ENCODE data around the gene POLRMT.
"Not testable (repeated sequence)": the region's sequence is repeated elsewhere in the genome, so short reads cannot be mapped to it uniquely, and the experiment has no call there.

The POLRMT gene

GRCh38 chr19:594265-594870, 39.0 kb downstream of the POLRMT start:
- DNase-seq (ENCODE audit: low read depth in 1 of 2, low spot score in 1 of 2): no peak

- no peak for DNase-seq (ENCODE audit: low read depth in 1 of 2, low spot score in 1 of 2)
These were observed 39.8 kb downstream of the POLRMT start for GRCh38 chr19:593505-593904.

DNA sequence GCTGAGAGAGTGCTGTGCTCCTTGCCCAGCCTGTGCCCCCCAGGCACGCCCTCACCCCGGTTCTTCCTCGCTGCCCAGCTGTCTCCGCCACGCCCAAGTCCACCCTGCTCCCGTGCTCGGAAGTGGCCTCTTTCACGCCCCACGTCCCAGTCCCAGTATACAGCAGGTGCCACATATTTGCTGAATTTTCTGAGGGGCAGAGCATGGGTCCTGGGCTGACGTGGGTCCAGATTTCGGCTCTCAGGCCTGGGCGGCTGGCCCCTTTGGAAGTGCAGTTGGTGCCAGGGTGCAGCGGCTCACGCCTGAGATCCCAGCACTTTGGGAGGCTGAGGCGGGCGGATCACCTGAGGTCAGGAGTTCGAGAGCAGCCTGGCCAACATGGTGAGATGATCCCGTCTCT, 40.3 kb downstream of the POLRMT start:
- DNase-seq (ENCODE audit: low read depth in 1 of 2, low spot score in 1 of 2): no peak

- no peak for DNase-seq (ENCODE audit: low read depth in 1 of 2, low spot score in 1 of 2)
These were observed 41.2 kb downstream of the POLRMT start for GRCh38 chr19:592101-592500.

GRCh38 chr19:591099-591958, 42.0 kb downstream of the POLRMT start:
- DNase-seq (ENCODE audit: low read depth in 1 of 2, low spot score in 1 of 2): no peak

DNA sequence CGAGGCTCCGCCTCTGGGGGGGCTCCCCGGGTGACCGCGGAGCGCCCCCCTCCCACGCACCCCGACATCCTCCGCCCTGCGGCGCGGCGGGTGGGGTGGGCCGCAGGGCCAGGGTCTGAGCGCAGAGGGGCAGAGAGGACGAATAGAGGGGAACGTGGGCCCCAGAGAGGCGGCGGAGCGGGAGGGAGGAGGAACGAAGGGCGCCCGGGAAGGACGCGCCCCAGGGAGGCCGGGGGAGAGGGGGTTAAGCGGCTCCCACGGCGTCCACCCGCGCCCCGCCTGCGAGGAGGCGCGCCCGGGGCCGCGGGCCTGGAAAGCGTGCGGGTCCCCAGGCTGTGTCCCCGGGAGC, 42.6 kb downstream of the POLRMT start:
- no peak for DNase-seq (ENCODE audit: low read depth in 1 of 2, low spot score in 1 of 2)

- no peak for DNase-seq (ENCODE audit: low read depth in 1 of 2, low spot score in 1 of 2)
These were observed 43.0 kb downstream of the POLRMT start for GRCh38 chr19:590396-590745.

- DNase-seq (ENCODE audit: low read depth in 1 of 2, low spot score in 1 of 2): no peak
These were observed 43.5 kb downstream of the POLRMT start, which contains the start of gene HCN2 for GRCh38 chr19:589693-590395. TSS of gene HCN2 (plus strand) at chr19:589881. CDS start at chr19:589946, 65 bp downstream.

DNA sequence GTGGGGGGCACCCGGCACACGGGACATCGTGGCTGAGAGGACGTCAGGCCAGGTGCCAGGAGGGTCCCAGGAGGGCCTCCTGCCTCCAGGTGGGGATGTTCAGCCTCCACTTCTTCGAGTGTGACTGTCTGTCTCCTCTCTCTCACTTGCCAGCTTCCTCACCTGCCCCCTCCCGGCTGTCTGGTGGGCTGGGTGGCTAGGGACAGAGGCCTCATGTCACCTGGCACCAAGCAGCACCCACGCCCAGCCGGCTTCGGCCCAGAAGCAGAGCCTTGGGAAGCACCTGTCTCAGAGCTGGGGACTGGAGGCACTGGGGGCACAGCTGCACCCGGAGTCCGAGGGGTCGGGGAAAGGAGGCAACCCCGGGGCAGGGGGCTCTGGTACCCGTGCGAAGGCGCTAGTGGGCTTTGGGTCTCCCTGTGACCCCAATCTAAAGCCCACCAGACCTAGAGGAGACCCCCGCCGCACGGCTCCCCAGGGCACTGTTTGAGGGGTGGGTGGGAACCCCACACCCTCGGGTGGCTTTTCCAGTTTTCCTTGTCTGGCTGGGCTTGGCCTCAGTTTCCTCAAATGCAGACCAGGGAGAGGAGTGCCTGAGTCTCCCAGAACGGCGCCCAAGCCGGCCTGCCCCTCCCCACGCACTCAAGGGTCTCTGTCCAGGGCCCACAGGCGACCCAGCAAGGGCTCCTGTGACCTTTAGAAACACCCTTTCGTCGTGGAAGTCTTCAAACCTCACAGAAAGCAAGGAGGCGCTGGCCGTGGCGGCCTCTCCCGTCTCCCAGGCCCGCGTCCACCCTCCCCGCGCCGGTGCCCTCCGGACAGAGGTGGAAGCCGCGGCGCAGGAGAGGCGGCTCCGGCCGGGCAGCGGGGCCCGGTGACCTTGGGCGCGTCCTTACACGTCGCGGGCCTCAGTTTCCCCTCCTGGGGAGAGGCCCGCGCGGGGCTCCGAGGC, 44.3 kb downstream of the POLRMT start:
- no peak for DNase-seq (ENCODE audit: low read depth in 1 of 2, low spot score in 1 of 2)

DNA sequence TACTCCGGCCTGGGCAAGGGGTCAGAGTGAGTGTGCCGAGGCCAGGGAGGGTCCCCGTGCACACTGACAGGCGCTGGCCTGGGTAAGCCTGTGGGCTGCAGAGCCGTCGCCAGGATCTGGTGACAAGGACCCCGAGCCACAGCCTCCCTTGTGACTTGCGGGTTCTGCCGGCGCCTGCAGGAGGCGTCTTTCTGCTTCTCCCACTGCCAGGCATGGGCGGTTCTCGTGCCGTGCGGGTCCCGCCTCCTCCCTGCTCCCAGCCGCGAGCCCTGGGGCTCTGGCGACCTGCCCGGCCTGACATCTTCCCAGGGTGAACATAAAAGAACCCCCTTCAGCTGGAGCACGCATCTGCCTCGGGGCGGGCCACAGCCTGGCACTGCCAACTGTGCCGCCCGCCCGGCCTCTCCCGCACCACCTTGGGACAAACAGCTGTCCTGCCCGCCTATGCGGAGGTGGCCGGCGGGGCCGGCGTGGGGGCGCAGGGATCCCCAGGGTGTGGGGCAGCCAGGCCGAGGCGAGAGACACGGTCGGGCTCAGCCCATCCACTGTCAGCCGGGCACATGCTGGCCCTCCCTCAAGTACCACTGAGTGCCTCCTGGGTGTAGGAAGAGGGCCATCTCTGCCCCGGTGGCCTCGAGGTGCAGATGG, 45.1 kb downstream of the POLRMT start:
- DNase-seq (ENCODE audit: low read depth in 1 of 2, low spot score in 1 of 2): peak; percentile 29 to 47

GRCh38 chr19:585551-586110, 47.7 kb downstream of the POLRMT start:
- no peak for DNase-seq (ENCODE audit: low read depth in 1 of 2, low spot score in 1 of 2)

GRCh38 chr19:585146-585545, 48.2 kb downstream of the POLRMT start:
- DNase-seq (ENCODE audit: low read depth in 1 of 2, low spot score in 1 of 2): not testable (repeated sequence)

- DNase-seq (ENCODE audit: low read depth in 1 of 2, low spot score in 1 of 2): peak; percentile 51 to 56
These were observed 48.9 kb downstream of the POLRMT start for GRCh38 chr19:584240-585001.

- no peak for DNase-seq (ENCODE audit: low read depth in 1 of 2, low spot score in 1 of 2)
These were observed 49.4 kb downstream of the POLRMT start for GRCh38 chr19:583968-584239.

GRCh38 chr19:583198-583967, 50.0 kb downstream of the POLRMT start:
- no peak for DNase-seq (ENCODE audit: low read depth in 1 of 2, low spot score in 1 of 2)

- no peak for DNase-seq (ENCODE audit: low read depth in 1 of 2, low spot score in 1 of 2)
These were observed 50.7 kb downstream of the POLRMT start for GRCh38 chr19:582497-583197.

GRCh38 chr19:581399-582111, 51.8 kb downstream of the POLRMT start:
- DNase-seq (ENCODE audit: low read depth in 1 of 2, low spot score in 1 of 2): no peak
